Fibroblast of lung (primary cell): ENCODE data around the gene TCP10L. TPM values are rescaled to one million over a fixed set of nuclear protein-coding genes. Genes with fewer than 3 reads are reported as not detected.
"Not testable (repeated sequence)": the region's sequence is repeated elsewhere in the genome, so short reads cannot be mapped to it uniquely, and the experiment has no call there.

Experiments
- DNase-seq, 2 donors: peaks; one replicate each; pipeline versions ENCODE4 v3.0.0 to v3.0.0-alpha.2; 2010; ENCODE audit warnings: low read depth in 2 of 2
- H2AFZ ChIP-seq: 2 replicates; pipeline ENCODE4 v1.5.1; 2012; ENCODE audit warnings: low read length, control low read depth, inconsistent platforms
- H3K27ac ChIP-seq: 2 replicates; pipeline ENCODE4 v1.5.1; 2011; ENCODE audit warnings: low read length, control low read depth; ENCODE audit not compliant: insufficient read depth
- H3K27me3 ChIP-seq: 2 replicates; pipeline ENCODE4 v1.5.1; 2011; ENCODE audit warnings: mild to moderate bottlenecking, low read length; ENCODE audit not compliant: control insufficient read depth, insufficient read depth
- H3K36me3 ChIP-seq: 2 replicates; pipeline ENCODE4 v1.5.1; 2011; ENCODE audit warnings: low read length; ENCODE audit not compliant: control insufficient read depth, insufficient read depth
- H3K4me1 ChIP-seq: 2 replicates; pipeline ENCODE4 v1.5.1; 2011; ENCODE audit warnings: low read length; ENCODE audit not compliant: control insufficient read depth, insufficient read depth; ENCODE audit errors: extremely low read depth
- H3K4me2 ChIP-seq: 2 replicates; pipeline ENCODE4 v1.5.1; 2011; ENCODE audit warnings: low read length, control low read depth; ENCODE audit not compliant: insufficient read depth; ENCODE audit errors: extremely low read depth
- H3K4me3 ChIP-seq, 4 experiments: fragments of 200-600 bp in 1 of 4; sonication (generic) in 1 of 4; replicated peaks in 1 of 4; 2 replicates each; pipeline ENCODE4 v1.5.1; 2011 to 2016; ENCODE audit warnings: low read length in 4 of 4, low read depth in 3 of 4, mild to moderate bottlenecking in 3 of 4, control low read depth in 2 of 4, inconsistent platforms in 1 of 4, mixed read lengths in 1 of 4; ENCODE audit not compliant: insufficient read depth in 1 of 4; ENCODE audit errors: control extremely low read depth in 1 of 4
- H3K79me2 ChIP-seq: 2 replicates; pipeline ENCODE4 v1.5.1; 2012; ENCODE audit warnings: mild to moderate bottlenecking, low read length, inconsistent platforms; ENCODE audit not compliant: control insufficient read depth, insufficient read depth
- H3K9ac ChIP-seq: 2 replicates; pipeline ENCODE4 v1.5.1; 2011; ENCODE audit warnings: mild to moderate bottlenecking, low read length, control low read depth; ENCODE audit not compliant: insufficient read depth
- H3K9me3 ChIP-seq: 2 replicates; pipeline ENCODE4 v1.5.1; 2012; ENCODE audit warnings: low read depth, low read length; ENCODE audit not compliant: control insufficient read depth, insufficient read depth
- H4K20me1 ChIP-seq: 2 replicates; pipeline ENCODE4 v1.5.1; 2011; ENCODE audit warnings: low read length; ENCODE audit not compliant: control insufficient read depth, insufficient read depth; ENCODE audit errors: extremely low read depth
- CTCF ChIP-seq, 2 donors: IDR thresholded peaks in 1 of 2; conservative IDR thresholded peaks in 1 of 2; 1 replicate in 1 of 2; 2 replicates in 1 of 2; pipeline ENCODE4 v1.5.1; 2011 to 2012; ENCODE audit warnings: low read length in 2 of 2, control low read depth in 1 of 2, inconsistent platforms in 1 of 2, low read depth in 1 of 2, mild to moderate bottlenecking in 1 of 2
- EZH2 ChIP-seq: IDR thresholded peaks from 2 replicates; pipeline ENCODE4 v1.5.1; 2012; ENCODE audit warnings: low read length, control low read depth, mild to moderate bottlenecking; ENCODE audit errors: missing control alignments
- polyA plus RNA-seq, 2 donors: library from polyadenylated mRNA; depleted of rRNA in 1 of 2; stranded (reverse) in 1 of 2; unstranded in 1 of 2; fragments of >200 nt; gene quantifications; 2 replicates each; pipeline ENCODE4 v1.2.1, GENCODE V29; 2011 to 2012; ENCODE audit warnings: missing spikeins in 1 of 2
- total RNA-seq: library from RNA; depleted of rRNA; stranded (reverse); fragments of >200 nt; gene quantifications from 2 replicates; pipeline ENCODE4 v1.2.1, GENCODE V29; 2014

The TCP10L gene
- total and polyA plus RNA-seq, 2 donors (not counting 1 experiment from before 2014, with no cell fraction given): 0.24 to 0.83 TPM

- no peak for TF ChIP-seq EZH2
- no peak for TF ChIP-seq CTCF (conservative IDR thresholded peaks at IDR 0.05 in 1 of 2, IDR thresholded peaks at IDR 0.05 in 1 of 2; ENCODE audit: low read depth in 1 of 2, low read length in 2 of 2)
- H3K9ac ChIP-seq: no peak overlapping the region
- no peak overlapping the region for H3K27ac ChIP-seq
Measured at GRCh38 chr21:32543975-32544374, 41.3 kb downstream of the TCP10L start.

GRCh38 chr21:32543056-32543455, 42.3 kb downstream of the TCP10L start:
- H3K4me1 ChIP-seq, H3K9ac ChIP-seq, H3K79me2 ChIP-seq, H3K27ac ChIP-seq, H3K4me2 ChIP-seq, H4K20me1 ChIP-seq, H3K9me3 ChIP-seq, H3K4me3 ChIP-seq, H3K36me3 ChIP-seq, H2AFZ ChIP-seq, DNase-seq, H3K27me3 ChIP-seq: not testable (repeated sequence)

More at GRCh38 chr21:32543975-32544374, 41.3 kb downstream of the TCP10L start:
- H3K4me1 ChIP-seq: no peaks in the 10 kb centered on the region
- no peak overlapping the region for H3K4me3 ChIP-seq
- no peaks in the 10 kb centered on the region for H3K27me3 ChIP-seq
- H3K9me3 ChIP-seq: no peaks in the 10 kb centered on the region
- no peak overlapping the region for H2AFZ ChIP-seq
- no peak overlapping the region for H3K4me2 ChIP-seq
- H3K79me2 ChIP-seq: no peaks in the 10 kb centered on the region
- H4K20me1 ChIP-seq: no peaks in the 10 kb centered on the region
- no peaks in the 10 kb centered on the region for H3K36me3 ChIP-seq
- DNase-seq: no peak

GRCh38 chr21:32539378-32539777, 45.9 kb downstream of the TCP10L start:
- DNase-seq: no peak
- H3K4me1 ChIP-seq: no peaks in the 10 kb centered on the region

More at GRCh38 chr21:32539378-32539777, 45.9 kb downstream of the TCP10L start:
- Histone ChIP-seq H3K9ac (no peak overlapping the region), H3K4me3 (no peak overlapping the region), H4K20me1 (no peaks in the 10 kb centered on the region), H3K27me3 (no peaks in the 10 kb centered on the region), H3K79me2 (no peaks in the 10 kb centered on the region), H3K36me3 (no peaks in the 10 kb centered on the region), H3K4me2 (no peak overlapping the region), H3K9me3 (no peaks in the 10 kb centered on the region), H2AFZ (no peak overlapping the region), H3K27ac (no peak overlapping the region)
- TF ChIP-seq CTCF (conservative IDR thresholded peaks at IDR 0.05 in 1 of 2, IDR thresholded peaks at IDR 0.05 in 1 of 2; ENCODE audit: low read depth in 1 of 2, low read length in 2 of 2) (no peak), EZH2 (no peak)
